Adrenal gland (tissue), 12 donors: ENCODE data around the gene GYS2. TPM values are rescaled to one million over a fixed set of nuclear protein-coding genes. Genes with fewer than 3 reads are reported as not detected.

Source experiments
- DNase-seq, 7 donors: peaks; one replicate each; pipeline ENCODE4 v3.0.0-alpha.2; 2019 to 2020
- H3K27ac ChIP-seq, 5 donors: fragments of 200-600 bp; sonication (generic) in 4 of 5; 1 replicate in 3 of 5; 2 replicates in 2 of 5; pipeline versions ENCODE4 v1.5.1 to v1.8.0; 2016 to 2020; ENCODE audit warnings: mild to moderate bottlenecking in 1 of 5
- H3K27me3 ChIP-seq: fragments of 200-600 bp; 2 replicates; pipeline ENCODE4 v1.8.0; 2021
- H3K36me3 ChIP-seq, 2 donors: fragments of 200-600 bp; replicated peaks in 1 of 2; 1 replicate in 1 of 2; 2 replicates in 1 of 2; pipeline versions ENCODE4 v1.5.1 to v1.8.0; 2018 to 2022
- H3K4me1 ChIP-seq, 2 donors: fragments of 200-600 bp; replicated peaks in 1 of 2; 1 replicate in 1 of 2; 2 replicates in 1 of 2; pipeline versions ENCODE4 v1.5.1 to v1.8.0; 2018 to 2021
- H3K4me3 ChIP-seq, 4 donors: fragments of 200-600 bp; sonication (generic) in 3 of 4; one replicate each; pipeline ENCODE4 v1.5.1; 2016 to 2018
- H3K9me3 ChIP-seq, 3 donors: fragments of 200-600 bp; sonication (generic) in 1 of 3; replicated peaks in 1 of 3; 1 replicate in 2 of 3; 2 replicates in 1 of 3; pipeline versions ENCODE4 v1.5.1 to v1.8.0; 2016 to 2021
- CTCF ChIP-seq, 6 experiments: fragments of 450-650 bp in 4 of 6; fragments of 200-600 bp in 2 of 6; sonication (generic) in 1 of 6; IDR thresholded peaks; 1 replicate in 5 of 6; 2 replicates in 1 of 6; pipeline versions ENCODE4 v1.5.1 to v1.8.0; 2016 to 2021; ENCODE audit warnings: antibody characterized with exemption in 6 of 6, mild to moderate bottlenecking in 2 of 6, moderate library complexity in 1 of 6
- POLR2A ChIP-seq, 2 donors: fragments of 450-650 bp; IDR thresholded peaks; one replicate each; pipeline ENCODE4 v1.6.1; 2017; ENCODE audit warnings: antibody characterized with exemption in 2 of 2, mild to moderate bottlenecking in 2 of 2, moderate library complexity in 1 of 2
- WGBS, 4 donors: extraction: QIAGEN DNeasy Blood & Tissue Kit in 2 of 4; methylation state at CpG; one replicate each; pipeline versions ENCODE4 v1.1.5 to v1.1.7; 2013 to 2017; 5-methylcytosine and 5-hydroxymethylcytosine counted together
- intact Hi-C, 2 donors: fragments of 100-400 bp; cut with DNase I; formaldehyde crosslinking; loops; one replicate each; pipeline versions ENCODE4 v1.14.1 to v1.15.0; 2022 to 2023
- polyA plus RNA-seq, 3 donors: library from polyadenylated mRNA; stranded (reverse); fragments of 200-250 nt in 2 of 3; fragments of 350-450 nt in 1 of 3; fragmentation: Illumina TruSeq in 1 of 3; extraction: RNeasy Lipid Tissue Mini Kit (QIAGEN cat#74804) in 1 of 3; gene quantifications; one replicate each; pipeline ENCODE4 v1.2.3, GENCODE V29; 2013 to 2014
- total RNA-seq, 9 donors: library from RNA; depleted of rRNA in 4 of 9; stranded (reverse); fragments of >200 nt in 4 of 9; fragments of 120-200 nt in 1 of 9; fragmentation: NEBNext Ultra II Directional in 1 of 9; extraction: Animal tissue kit (Norgen Biotek cat#: 25700) in 1 of 9; gene quantifications; one replicate each; pipeline versions ENCODE4 v1.1.0 to v1.2.4, GENCODE V29; 2013 to 2023
- donor health status: healthy with polysubstance abuse.
- donor health status: Bipolar disorder and iron deficiency.
- donor health status: DM: yes; HTN: yes; CAD: no.
- donor health status: DM: no; HTN: no; CAD: no.
- donor health status: DM: no; HTN: no; CAD: no.
- donor health status: DM: yes; HTN: yes; CAD: no.

Gene GYS2
- total and polyA plus RNA-seq, 12 donors: 0.05 to 0.23 (median 0.07) TPM; not detected in 7

- intact Hi-C loops: loop anchor here in 1 of 2 donors (10.0 kb wide), 1 partner anchor 149 kb away; the partner anchor contains the start of gene LDHB
- DNase-seq: no peak
- Histone ChIP-seq H3K27ac (peak overlapping the region in 2 of 5 donors; percentile 52 to 72), H3K27me3 (no peaks in the 10 kb centered on the region), H3K36me3 (no peaks in the 10 kb centered on the region), H3K4me1 (peaks cover 32 to 46% of the 10 kb centered on the region in 2 donors), H3K9me3 (no peaks in the 10 kb centered on the region), H3K4me3 (peak overlapping the region in 1 of 4 donors; percentile 28)
- no peak for TF ChIP-seq CTCF (IDR thresholded peaks at IDR 0.05)
- no peak for TF ChIP-seq POLR2A (IDR thresholded peaks at IDR 0.05)
- WGBS, 4 donors: 41 to 63% (median 49%) methylated on average over 2 of the region's 2 CpGs
These were observed 98.8 kb downstream of the GYS2 start for GRCh38 chr12:21505888-21506287.

- H3K36me3 ChIP-seq: peaks cover 0 to under 1% of the 10 kb centered on the region in 2 donors
- 81 to 94% (median 85%) methylated on average over 1 of the region's 1 CpG for WGBS, 4 donors
- intact Hi-C loops: loop anchor here in 1 of 2 donors (10.0 kb wide), 1 partner anchor 152 kb away; the partner anchor contains the start of gene LDHB
- TF ChIP-seq CTCF (IDR thresholded peaks at IDR 0.05): no peak
- no peak for TF ChIP-seq POLR2A (IDR thresholded peaks at IDR 0.05)
- peak overlapping the region in 1 of 4 donors; percentile 93 for H3K4me3 ChIP-seq
- H3K27ac ChIP-seq: no peak overlapping the region
- H3K4me1 ChIP-seq: peaks cover 27 to 64% of the 10 kb centered on the region in 2 donors
- no peak for DNase-seq
- H3K9me3 ChIP-seq: no peaks in the 10 kb centered on the region
- no peaks in the 10 kb centered on the region for H3K27me3 ChIP-seq
These were observed 101.8 kb downstream of the GYS2 start for GRCh38 chr12:21502872-21503271.

GRCh38 chr12:21502164-21502496 lies 102.5 kb downstream of the GYS2 start:
- TF ChIP-seq CTCF (IDR thresholded peaks at IDR 0.05) (no peak), POLR2A (IDR thresholded peaks at IDR 0.05) (no peak)
- Histone ChIP-seq H3K4me1 (peaks cover 26 to 64% of the 10 kb centered on the region in 2 donors), H3K36me3 (peaks cover 0 to 7% of the 10 kb centered on the region in 2 donors), H3K27me3 (no peaks in the 10 kb centered on the region), H3K9me3 (no peaks in the 10 kb centered on the region), H3K4me3 (peak overlapping the region; percentile 70 to 99 (median 94)), H3K27ac (peak overlapping the region; percentile 84 to 95 (median 88))
- 0 to 1% (median 0%) methylated on average over 10 to 14 of the region's 14 CpGs for WGBS, 4 donors
- DNase-seq: peak in 6 of 7 donors; percentile 25 to 69 (median 38)
- intact Hi-C loops: loop anchor here in 1 of 2 donors (10.0 kb wide), 1 partner anchor 153 kb away; the partner anchor contains the start of gene LDHB

- peak; percentile 92 to 98 (median 97) for DNase-seq
- Histone ChIP-seq H3K27ac (peak within 1 kb of the TSS; percentile 84 to 95 (median 88)), H3K36me3 (peaks cover 0 to 13% of the 10 kb centered on the region in 2 donors), H3K27me3 (no peaks in the 10 kb centered on the region), H3K9me3 (no peaks in the 10 kb centered on the region), H3K4me1 (peaks cover 26 to 60% of the 10 kb centered on the region in 2 donors), H3K4me3 (peak within 1 kb of the TSS; percentile 70 to 99 (median 94))
- WGBS, 4 donors: 0 to 1% (median 0%) methylated on average over 14 to 61 of the region's 61 CpGs
- intact Hi-C loops: loop anchor here in 1 of 2 donors (10.0 kb wide), 1 partner anchor 153 kb away; the partner anchor contains the start of gene LDHB
- peak in 1 of 6 experiments; percentile 5 for TF ChIP-seq CTCF (IDR thresholded peaks at IDR 0.05)
- TF ChIP-seq POLR2A (IDR thresholded peaks at IDR 0.05): peak; percentile 12 to 82
These were observed 103.1 kb downstream of the GYS2 start, which contains the start of the genes GOLT1B and RECQL for GRCh38 chr12:21501258-21502163. GOLT1B (plus strand) TSS chr12:21501789; CDS start chr12:21501924, 135 bp downstream. RECQL (minus strand) TSS chr12:21501635; CDS start chr12:21499570, 2,065 bp downstream.
